ENCODE results near the gene ACOT9. TPM values are rescaled to one million over a fixed set of nuclear protein-coding genes. Genes with fewer than 3 reads are reported as not detected.
"Not testable (repeated sequence)": the region's sequence is repeated elsewhere in the genome, so short reads cannot be mapped to it uniquely, and the experiment has no call there.

The ACOT9 gene
- total RNA-seq, 2 experiments from 2014 or later = 37.7 to 49.0 TPM

DNA sequence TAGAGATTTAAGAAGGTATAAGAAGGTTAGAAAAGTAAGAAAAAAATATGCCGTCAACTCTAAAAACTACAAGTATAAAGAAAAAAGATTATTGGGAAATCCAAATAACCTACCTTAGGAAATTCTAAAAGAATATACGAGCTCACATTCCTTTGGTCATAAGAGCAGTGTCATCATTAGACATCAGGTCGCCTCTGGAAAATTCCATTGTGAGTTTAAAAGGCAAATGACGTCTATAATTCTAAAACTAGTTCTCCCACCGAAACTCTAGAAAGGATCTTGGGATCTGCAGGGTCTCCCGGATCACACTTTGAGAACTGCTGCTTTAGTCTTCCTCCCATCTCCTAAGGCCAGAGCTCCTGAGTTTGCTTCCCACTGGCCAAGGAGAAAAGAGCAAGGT, 39.4 kb upstream of the ACOT9 start:
- Mint-ChIP-seq H3K27me3 (no peaks in the 10 kb centered on the region), H3K4me3 (peak overlapping the region; percentile 92), H3K36me3 (peaks cover 25% of the 10 kb centered on the region), H3K27ac (peak overlapping the region; percentile 97), H3K4me1 (peaks cover 33% of the 10 kb centered on the region), H3K9me3 (ENCODE audit: low read depth) (no peaks in the 10 kb centered on the region)
- ATAC-seq (no peak), DNase-seq (no peak)
- CTCF ChIA-PET = interaction anchor here (0.9 to 2.7 kb wide), 14 partner anchors 9 to 272 kb away, joined by 3 to 36 read pairs (median 5); partner anchors contain the start of gene EIF2S3

DNA sequence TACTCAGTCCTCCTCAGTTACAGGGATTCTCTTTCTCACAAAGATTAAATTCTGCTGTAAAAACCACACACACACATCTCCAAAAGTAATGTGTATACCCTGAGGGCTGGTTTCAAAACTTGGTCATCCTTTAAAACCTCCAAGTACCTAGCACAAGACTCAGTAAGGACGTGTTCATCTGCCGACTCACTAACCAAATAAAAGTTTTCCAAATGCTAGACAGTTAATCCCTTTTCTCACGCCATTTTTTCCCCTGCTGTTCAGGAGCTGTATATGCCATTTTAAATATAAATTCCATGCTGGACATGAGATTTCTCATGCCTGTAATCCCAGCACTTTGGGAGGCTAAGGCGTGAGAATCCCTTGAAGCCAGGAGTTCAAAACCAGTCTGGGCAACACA, 35.9 kb upstream of the ACOT9 start:
- Mint-ChIP-seq H3K4me3 (no peak overlapping the region), H3K4me1 (peaks cover 19% of the 10 kb centered on the region), H3K27ac (no peak overlapping the region), H3K27me3 (no peaks in the 10 kb centered on the region), H3K36me3 (peaks cover 4% of the 10 kb centered on the region), H3K9me3 (ENCODE audit: low read depth) (no peaks in the 10 kb centered on the region)
- ATAC-seq (no peak), DNase-seq (no peak)
- CTCF ChIA-PET = interaction anchor here (1.1 kb wide), 1 partner anchor 123 kb away, joined by 3 read pairs; no protein-coding TSS in a partner anchor

DNA sequence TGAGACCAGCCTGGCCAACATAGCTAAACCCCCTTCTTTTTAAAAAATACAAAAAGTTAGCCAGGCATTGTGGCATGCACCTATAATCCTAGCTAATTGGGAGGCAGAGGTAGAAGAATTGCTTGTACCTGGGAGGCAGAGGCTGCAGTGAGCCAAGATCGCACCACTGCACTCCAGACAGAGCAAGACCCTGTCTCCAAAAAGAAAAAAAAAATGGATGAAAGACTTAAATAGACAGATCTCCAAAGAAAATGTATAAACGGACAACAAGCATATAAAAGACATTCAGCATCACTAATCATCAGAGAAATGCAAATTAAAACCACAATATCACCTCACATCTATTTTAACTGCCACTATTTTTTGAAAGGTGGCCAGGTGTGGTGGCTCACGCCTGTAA, 33.3 kb upstream of the ACOT9 start:
- peaks cover 26% of the 10 kb centered on the region for H3K4me1 Mint-ChIP-seq
- DNase-seq = no peak
- no peak overlapping the region for H3K4me3 Mint-ChIP-seq
- no peaks in the 10 kb centered on the region for H3K9me3 Mint-ChIP-seq (ENCODE audit: low read depth)
- ATAC-seq = no peak
- CTCF ChIA-PET = no interaction called here
- no peaks in the 10 kb centered on the region for H3K27me3 Mint-ChIP-seq
- peaks cover 8% of the 10 kb centered on the region for H3K36me3 Mint-ChIP-seq
- H3K27ac Mint-ChIP-seq = no peak overlapping the region

DNA sequence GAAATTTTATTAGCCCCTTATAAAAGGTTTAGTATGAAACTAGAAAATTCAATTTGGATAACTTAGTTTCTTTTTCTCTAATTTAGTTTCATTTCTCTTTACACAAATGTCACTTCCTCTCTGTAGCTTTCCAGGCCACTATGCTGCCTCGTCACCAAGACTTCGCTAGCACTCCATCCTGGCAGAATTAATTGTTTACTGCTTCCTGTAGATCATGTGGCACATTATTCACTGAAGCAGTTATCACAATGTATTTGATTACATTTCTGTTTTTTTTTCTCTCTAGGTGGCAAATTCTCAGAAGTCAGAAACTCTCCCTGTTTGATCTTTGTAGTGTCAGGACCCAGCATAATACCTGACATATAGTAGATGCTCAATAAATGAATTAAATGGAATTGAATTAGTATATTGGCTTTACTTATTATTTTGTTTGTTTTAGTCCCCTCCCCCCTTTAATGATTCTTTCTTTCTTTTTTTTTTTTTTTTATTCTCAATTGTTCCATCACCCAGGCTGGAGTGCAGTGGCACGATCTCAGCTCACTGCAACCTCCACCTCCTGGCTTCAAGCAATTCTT, 30.6 kb upstream of the ACOT9 start:
- peak overlapping the region; percentile 52 for H3K4me3 Mint-ChIP-seq
- CTCF ChIA-PET = interaction anchor here (0.7 to 1.5 kb wide), 4 partner anchors 9 to 134 kb away, joined by 3 to 5 read pairs (median 3); partner anchors contain the start of genes ACOT9, APOO, CXorf58 and SAT1
- H3K9me3 Mint-ChIP-seq (ENCODE audit: low read depth) = no peaks in the 10 kb centered on the region
- peak; percentile 97 for ATAC-seq
- peaks cover 8% of the 10 kb centered on the region for H3K36me3 Mint-ChIP-seq
- H3K4me1 Mint-ChIP-seq = peaks cover 22% of the 10 kb centered on the region
- peak overlapping the region; percentile 98 for H3K27ac Mint-ChIP-seq
- DNase-seq = peak; percentile 75
- H3K27me3 Mint-ChIP-seq = no peaks in the 10 kb centered on the region

DNA sequence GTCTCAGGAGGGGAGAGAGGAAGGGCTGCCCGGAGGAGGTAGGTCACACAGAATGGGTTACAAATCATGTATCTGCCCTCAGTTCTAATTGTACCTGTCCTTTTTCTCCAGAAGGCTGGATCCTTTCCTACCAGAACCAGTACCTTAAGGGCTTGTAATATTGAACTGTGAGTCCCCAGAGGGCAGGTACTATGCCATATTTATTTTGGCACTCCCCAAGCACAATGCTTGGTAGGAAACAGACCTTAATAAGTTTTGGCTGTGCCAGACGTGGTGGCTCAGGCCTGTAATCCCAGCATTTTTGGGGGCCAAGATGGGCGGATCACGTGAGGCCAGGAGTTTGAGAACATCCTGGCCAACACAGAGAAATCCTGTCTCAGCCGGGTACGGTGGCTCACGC, 28.0 kb upstream of the ACOT9 start:
- not testable (repeated sequence) for H3K9me3 Mint-ChIP-seq (ENCODE audit: low read depth); H3K4me3 Mint-ChIP-seq; H3K36me3 Mint-ChIP-seq; DNase-seq; H3K27ac Mint-ChIP-seq; H3K27me3 Mint-ChIP-seq; ATAC-seq
- CTCF ChIA-PET = interaction anchor here (0.9 to 1.2 kb wide), 2 partner anchors 11 to 13 kb away, joined by 3 to 4 read pairs; no protein-coding TSS in a partner anchor
- peaks cover 22% of the 10 kb centered on the region for H3K4me1 Mint-ChIP-seq

DNA sequence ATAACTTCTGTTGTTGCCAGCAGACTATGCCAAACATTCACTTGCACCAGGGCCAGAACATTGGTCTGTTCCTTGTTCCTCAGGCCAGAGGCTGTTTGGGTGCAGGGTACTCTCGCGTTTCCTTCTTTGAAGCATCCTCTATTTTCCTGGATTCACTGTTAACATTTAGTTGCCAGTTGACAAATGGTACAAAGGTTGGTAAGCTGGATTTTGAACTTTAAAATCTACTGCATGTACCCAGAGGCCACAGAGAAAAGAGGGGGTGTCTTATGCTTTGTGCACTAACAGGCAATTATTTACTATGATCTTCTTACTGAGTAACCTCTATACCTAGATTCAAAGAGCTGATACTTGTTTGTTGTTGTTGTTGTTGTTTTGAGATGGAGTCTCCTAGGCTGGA, 27.1 kb upstream of the ACOT9 start:
- Mint-ChIP-seq H3K27me3 (no peaks in the 10 kb centered on the region), H3K4me3 (no peak overlapping the region), H3K9me3 (ENCODE audit: low read depth) (no peaks in the 10 kb centered on the region), H3K36me3 (peaks cover 8% of the 10 kb centered on the region), H3K4me1 (peaks cover 22% of the 10 kb centered on the region), H3K27ac (no peak overlapping the region)
- CTCF ChIA-PET = interaction anchor here (0.7 to 1.2 kb wide), 4 partner anchors 10 to 132 kb away, joined by 3 to 4 read pairs (median 4); no protein-coding TSS in a partner anchor
- DNase-seq (no peak), ATAC-seq (no peak)

DNA sequence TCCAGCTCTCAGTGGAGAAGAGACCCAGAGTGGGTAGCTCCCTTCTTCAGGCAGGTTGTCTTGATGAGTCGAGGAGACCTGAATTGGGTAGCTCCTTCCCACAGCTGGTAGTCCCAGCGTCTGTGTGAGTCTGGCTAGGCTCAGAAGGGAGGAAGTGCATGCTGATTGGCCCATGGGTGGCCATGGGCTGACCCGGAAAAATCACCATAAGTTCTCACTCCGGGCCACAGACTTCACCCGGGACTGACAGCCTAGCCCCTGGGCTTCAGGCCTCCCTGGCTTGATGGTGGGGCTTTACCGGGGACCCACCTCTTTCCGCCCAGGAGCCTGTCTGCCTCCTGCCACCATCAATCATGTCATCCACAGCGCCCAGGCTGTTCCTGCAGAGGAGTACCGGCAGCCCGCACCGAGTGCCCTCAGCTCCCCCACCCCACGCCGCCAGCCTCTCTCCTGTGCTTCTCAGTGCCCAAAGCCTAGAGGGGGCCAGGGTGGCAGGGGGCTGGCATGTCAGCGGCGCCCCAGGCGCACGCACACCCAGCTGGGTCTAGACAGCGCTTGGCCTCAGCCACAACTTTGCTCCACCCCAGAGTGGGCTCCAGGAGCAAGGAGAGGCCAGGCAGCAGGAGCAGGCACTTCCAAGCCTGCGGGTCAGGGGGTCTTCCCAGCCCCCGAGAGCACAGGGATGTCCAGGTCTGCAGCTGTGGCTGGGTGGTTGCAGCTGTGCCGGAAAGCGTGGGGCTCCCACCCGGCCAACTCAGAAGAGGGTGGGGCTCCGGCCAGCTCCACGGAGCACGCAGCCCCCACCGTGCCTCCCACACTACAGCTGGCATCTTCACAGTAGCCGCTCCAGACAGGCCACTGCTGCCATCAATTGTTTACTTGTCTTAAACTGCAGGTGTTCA, 23.8 kb upstream of the ACOT9 start:
- Mint-ChIP-seq H3K27me3 (no peaks in the 10 kb centered on the region), H3K9me3 (ENCODE audit: low read depth) (no peaks in the 10 kb centered on the region), H3K27ac (peak overlapping the region; percentile 24), H3K4me1 (peaks cover 2% of the 10 kb centered on the region), H3K4me3 (peak overlapping the region; percentile 24), H3K36me3 (no peaks in the 10 kb centered on the region)
- DNase-seq = no peak
- CTCF ChIA-PET = interaction anchor here (1.1 to 1.7 kb wide), 2 partner anchors 16 to 135 kb away, joined by 3 to 4 read pairs; partner anchors contain the start of gene SAT1
- peak; percentile 70 for ATAC-seq

DNA sequence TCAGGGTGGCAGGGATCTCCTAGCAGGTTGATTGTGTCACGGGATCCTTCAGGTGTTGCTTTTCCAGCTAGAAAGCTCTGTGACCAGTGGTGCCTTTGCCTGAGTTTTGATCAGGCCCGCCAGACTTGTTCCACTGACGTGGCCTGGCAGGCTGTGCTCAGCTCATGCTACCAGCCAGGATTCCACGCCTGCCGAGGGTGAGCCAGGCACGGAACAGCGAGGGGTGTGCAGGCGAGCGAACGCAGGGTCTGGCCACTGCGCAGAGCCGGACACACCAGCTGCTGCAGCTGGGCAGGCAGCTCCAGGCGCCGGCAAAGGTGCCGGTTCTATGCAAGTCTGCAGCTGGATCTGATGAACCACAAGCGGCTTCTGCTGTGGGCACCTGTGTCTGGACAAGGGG, 22.8 kb upstream of the ACOT9 start:
- Mint-ChIP-seq H3K4me1 (peaks cover 2% of the 10 kb centered on the region), H3K9me3 (ENCODE audit: low read depth) (no peaks in the 10 kb centered on the region), H3K27me3 (no peaks in the 10 kb centered on the region), H3K36me3 (no peaks in the 10 kb centered on the region), H3K4me3 (no peak overlapping the region), H3K27ac (no peak overlapping the region)
- DNase-seq (no peak), ATAC-seq (no peak)
- CTCF ChIA-PET = interaction anchor here (1.1 to 1.3 kb wide), 2 partner anchors 17 to 136 kb away, joined by 3 read pairs; partner anchors contain the start of gene SAT1

DNA sequence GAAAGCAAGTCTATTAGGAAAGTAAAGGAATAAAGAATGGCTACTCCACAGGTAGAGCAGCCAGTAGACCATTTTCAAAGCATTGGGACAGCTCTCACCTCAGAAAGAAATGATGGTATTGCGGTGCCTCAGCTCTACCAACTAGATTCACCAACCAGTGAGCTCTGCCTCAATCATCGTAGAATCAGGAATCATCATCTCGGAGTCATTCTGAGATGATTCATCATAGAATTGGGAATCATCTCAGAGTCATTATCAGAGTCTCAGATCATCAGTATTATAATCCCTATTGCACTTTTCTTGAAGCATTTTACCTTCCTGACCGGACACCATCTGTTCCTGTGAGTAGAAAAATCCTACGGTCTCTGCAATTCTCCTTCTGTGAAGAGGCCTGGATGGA, 22.4 kb upstream of the ACOT9 start:
- Mint-ChIP-seq H3K9me3 (ENCODE audit: low read depth) (no peaks in the 10 kb centered on the region), H3K27me3 (no peaks in the 10 kb centered on the region), H3K4me3 (no peak overlapping the region), H3K4me1 (peaks cover 2% of the 10 kb centered on the region), H3K36me3 (no peaks in the 10 kb centered on the region), H3K27ac (no peak overlapping the region)
- DNase-seq (no peak), ATAC-seq (no peak)
- CTCF ChIA-PET = interaction anchor here (1.1 to 1.3 kb wide), 2 partner anchors 18 to 136 kb away, joined by 3 read pairs; partner anchors contain the start of gene SAT1

DNA sequence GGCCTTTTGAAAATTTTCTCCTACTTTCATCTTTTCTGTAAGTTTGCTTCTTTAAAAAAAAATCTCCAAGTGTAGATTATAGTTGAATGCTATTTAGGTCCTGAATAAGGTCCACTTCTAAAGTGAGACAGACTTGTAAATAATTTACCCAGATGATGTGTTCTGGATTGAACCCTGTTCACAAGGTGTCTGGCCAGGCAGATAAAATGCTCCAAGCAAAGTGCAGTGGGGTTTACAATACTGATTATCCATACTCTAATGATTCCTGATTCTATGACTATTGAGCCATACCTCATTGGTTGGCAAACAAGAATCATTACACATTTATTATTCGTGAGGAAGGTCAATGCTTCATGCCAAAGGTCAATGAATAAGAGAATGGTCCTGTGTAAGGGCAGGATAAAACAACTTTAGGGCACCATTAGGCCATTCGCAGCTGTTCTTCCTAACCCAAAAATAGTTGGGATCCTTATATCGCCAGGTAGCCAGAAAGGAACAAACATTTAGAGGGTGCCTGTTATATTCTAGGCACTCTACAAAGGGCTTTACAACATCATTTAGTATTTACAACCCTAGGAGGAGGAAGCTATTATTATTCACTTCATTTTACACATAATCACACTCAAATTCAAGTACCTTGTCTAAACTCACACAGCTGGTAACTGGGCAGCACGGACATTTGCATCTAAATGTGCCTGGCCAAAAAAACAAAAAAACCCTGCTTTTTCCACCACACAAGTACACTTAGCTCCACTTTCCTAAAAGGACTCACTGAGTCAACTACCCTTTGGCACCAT, 21.3 kb upstream of the ACOT9 start:
- H3K4me3 Mint-ChIP-seq = no peak overlapping the region
- no peak overlapping the region for H3K27ac Mint-ChIP-seq
- no peak for ATAC-seq
- no peak for DNase-seq
- H3K27me3 Mint-ChIP-seq = no peaks in the 10 kb centered on the region
- no peaks in the 10 kb centered on the region for H3K36me3 Mint-ChIP-seq
- CTCF ChIA-PET = no interaction called here
- H3K4me1 Mint-ChIP-seq = no peaks in the 10 kb centered on the region
- H3K9me3 Mint-ChIP-seq (ENCODE audit: low read depth) = no peaks in the 10 kb centered on the region

DNA sequence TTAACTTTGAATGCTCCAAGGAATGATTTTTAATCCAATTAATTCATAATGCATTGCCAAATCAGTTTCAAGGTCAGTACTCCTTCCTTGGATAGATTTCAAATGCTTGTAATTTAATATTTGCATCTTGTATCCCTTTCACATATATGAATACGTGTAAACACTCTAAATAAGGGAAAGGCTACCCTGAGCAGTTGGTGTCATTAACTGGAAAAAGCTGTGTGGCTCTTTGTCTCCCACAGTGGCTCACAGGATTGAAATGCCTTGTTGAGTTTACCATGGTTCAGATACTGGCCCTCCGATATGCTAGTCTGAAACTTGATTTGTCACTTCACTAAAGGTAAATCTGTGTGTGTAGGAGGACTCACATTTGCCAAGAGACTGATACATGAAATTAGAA, 16.7 kb upstream of the ACOT9 start:
- Mint-ChIP-seq H3K4me1 (peaks cover 5% of the 10 kb centered on the region), H3K36me3 (no peaks in the 10 kb centered on the region)
- CTCF ChIA-PET = interaction anchor here (0.9 to 1.4 kb wide), 2 partner anchors 11 to 142 kb away, joined by 3 to 4 read pairs; no protein-coding TSS in a partner anchor

DNA sequence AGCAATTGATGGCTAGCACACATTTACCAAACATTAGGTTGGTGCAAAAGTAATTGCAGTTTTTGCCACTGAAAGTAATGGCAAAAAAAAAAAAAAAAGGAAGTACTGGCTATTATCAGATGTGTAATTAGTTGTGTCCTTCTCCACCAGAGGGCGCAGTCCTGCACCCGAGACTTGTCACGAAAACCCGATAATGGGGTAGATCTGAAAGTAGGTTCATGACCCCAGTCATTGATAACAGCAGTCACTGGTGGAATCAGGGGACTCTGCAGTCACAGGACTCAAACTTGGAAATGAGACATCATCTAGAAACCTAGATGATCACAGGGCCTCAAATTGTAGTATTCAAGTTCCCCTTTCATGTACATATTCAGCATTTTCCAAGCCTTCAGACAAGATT, 13.1 kb upstream of the ACOT9 start:
- peaks cover 5% of the 10 kb centered on the region for H3K4me1 Mint-ChIP-seq
- no peaks in the 10 kb centered on the region for H3K9me3 Mint-ChIP-seq (ENCODE audit: low read depth)
- DNase-seq (peak; percentile 82), ATAC-seq (peak; percentile 84)
- no peak overlapping the region for H3K4me3 Mint-ChIP-seq
- no peaks in the 10 kb centered on the region for H3K27me3 Mint-ChIP-seq
- H3K36me3 Mint-ChIP-seq = no peaks in the 10 kb centered on the region
- H3K27ac Mint-ChIP-seq = peak overlapping the region; percentile 72
- CTCF ChIA-PET = interaction anchor here (2.2 kb wide), 1 partner anchor 146 kb away, joined by 11 read pairs; no protein-coding TSS in a partner anchor

More for the DNA sequence above, 16.7 kb upstream of the ACOT9 start:
- H3K27ac Mint-ChIP-seq = no peak overlapping the region
- H3K27me3 Mint-ChIP-seq = no peaks in the 10 kb centered on the region
- H3K4me3 Mint-ChIP-seq = no peak overlapping the region
- DNase-seq = no peak
- no peak for ATAC-seq
- no peaks in the 10 kb centered on the region for H3K9me3 Mint-ChIP-seq (ENCODE audit: low read depth)

DNA sequence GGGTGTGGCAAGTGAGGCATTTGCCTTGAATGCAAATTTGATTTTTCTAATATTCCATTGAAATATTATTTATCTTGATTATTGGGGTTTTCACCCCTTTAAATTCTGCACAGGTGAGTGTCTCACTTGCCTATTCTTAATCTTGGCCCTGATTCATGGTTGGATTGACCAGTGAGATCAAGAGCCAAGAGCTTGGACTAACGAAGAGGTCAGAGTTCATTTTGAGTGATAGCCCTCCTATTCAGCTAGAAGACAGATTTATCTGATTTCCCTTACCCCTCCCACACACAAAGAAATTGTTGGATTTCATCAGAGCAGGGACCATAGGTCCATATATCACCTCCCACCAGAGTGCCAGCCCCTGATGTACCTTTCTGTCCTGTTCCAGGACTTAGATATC, 11.6 kb upstream of the ACOT9 start:
- Mint-ChIP-seq H3K27me3 (no peaks in the 10 kb centered on the region), H3K4me1 (peaks cover 5% of the 10 kb centered on the region), H3K9me3 (ENCODE audit: low read depth) (no peaks in the 10 kb centered on the region), H3K36me3 (no peaks in the 10 kb centered on the region), H3K4me3 (no peak overlapping the region), H3K27ac (no peak overlapping the region)
- CTCF ChIA-PET = no interaction called here
- DNase-seq (no peak), ATAC-seq (no peak)
